ENCODE measurements around the gene HS3ST3A1.

The HS3ST3A1 gene

DNA sequence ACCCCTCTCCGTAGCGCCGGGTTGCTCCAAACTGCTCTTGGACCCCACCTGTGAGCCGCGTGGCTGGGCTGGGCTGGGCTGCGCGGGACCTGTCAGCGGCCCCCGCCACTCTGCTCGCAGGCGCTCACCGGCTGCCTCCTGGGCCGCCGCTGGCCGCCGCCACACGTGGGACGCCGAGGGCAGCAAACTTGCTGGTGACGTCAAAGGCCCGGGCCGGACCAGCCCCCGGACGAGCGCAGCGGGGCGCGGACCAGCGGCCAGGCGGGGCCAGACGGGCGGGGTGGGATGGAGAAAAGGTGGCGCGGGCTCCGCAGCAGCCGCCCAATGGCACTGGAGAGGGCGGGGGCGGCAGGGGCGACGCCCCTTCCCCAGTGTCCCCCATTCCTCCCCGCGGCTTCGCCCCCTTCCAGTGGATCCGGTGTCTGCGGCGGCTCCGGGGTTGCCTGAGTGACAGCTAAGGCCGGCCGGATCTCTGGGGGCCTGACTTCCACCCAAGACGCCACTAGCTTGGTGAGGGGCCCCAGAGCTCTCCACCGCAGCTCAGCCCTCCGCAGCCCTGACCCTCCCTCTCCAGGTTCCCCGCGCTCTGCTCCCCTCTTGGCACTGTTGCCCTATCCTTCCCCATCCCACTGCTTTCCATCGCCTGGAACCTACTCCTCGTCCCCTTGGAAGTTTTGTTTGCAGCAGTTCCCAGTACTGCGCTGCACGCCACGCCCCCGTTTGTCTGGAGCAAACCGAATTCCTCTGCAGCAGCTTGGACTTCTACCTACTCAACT, at the start of gene HS3ST3A1:
Gene HS3ST3A1, minus strand, starts transcription at position 154 of the 776 bp plus-strand sequence. CDS start 800 bp downstream, outside the sequence.
- DNase-seq = peak; percentile 35

DNA sequence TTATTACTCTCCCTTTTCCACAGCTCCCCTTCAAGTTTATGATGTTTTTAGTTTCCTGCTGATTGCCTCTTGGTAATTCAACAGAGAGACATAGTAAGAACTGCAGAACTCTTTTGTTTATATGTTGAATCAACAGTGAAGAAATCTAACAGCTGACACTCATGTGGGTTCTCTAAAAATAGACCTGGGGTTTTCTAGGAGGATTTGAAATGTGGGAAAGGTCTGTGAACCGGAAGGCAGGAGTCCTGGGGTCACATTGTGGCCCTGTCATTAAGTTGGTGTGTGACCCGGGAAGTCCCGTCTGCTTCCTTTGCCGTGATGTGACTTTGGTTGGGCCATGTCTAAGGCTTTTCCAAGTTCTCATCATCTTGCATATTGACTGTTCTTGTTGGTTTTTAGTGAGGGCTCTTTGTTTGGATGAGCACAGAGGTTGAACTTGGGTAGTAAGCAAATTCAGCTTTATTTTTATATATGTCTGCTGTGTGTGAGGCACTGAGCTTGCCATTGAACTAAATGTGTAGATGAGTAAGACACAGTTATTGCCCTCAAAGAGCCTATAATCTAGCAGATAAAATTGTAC, 48.5 kb upstream of the HS3ST3A1 start:
- no peak for DNase-seq

DNA sequence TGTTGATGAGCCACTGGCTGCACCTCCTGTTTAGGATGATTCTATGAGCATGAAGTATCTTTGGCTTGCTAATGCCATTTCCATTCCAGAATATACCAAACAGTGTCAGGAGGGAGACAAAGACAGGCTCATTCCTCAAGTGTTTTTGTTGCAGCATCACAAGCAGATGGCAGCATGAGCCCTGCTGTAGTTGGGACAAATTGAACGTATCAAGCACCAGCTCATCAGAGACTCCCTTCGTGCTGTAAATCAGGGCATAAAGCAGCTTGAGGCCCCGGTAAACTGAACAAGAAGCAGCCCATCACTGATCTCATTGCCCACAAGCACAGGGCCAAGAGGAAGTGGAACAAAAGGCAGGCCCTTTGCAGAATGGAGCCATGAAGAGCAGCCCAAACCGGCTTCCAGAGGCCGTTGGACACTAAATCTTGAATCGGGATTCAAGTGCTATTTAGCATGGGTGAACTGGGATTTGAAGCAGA, 45.9 kb upstream of the HS3ST3A1 start:
- no peak for DNase-seq

DNA sequence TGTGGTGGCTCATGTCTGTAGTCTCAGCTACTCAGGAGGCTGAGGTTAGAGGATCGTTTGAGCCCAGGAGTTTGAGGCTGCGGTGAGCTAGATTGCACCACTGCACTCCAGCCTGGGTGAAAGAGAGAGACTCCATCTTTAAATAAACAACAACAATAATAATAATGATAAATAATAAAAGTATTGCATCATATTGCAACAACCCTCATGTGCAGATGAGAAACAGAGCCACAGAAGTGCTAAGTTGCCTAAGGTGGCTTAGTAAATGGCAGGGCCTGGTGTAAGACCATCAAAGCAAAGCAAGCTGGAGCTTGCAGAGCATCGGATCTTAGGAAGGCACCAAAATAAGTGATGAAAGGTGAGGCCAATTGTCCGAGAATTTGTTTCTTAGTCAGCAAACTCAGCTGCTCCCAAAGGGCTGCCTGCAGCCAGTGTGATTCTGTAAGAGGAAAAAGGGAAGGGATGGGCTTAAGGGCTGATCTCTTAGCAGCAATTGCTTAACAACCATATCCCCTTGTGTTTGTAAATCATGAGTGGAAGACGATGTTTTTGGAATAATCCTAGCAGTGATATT, 45.3 kb upstream of the HS3ST3A1 start:
- DNase-seq = no peak

DNA sequence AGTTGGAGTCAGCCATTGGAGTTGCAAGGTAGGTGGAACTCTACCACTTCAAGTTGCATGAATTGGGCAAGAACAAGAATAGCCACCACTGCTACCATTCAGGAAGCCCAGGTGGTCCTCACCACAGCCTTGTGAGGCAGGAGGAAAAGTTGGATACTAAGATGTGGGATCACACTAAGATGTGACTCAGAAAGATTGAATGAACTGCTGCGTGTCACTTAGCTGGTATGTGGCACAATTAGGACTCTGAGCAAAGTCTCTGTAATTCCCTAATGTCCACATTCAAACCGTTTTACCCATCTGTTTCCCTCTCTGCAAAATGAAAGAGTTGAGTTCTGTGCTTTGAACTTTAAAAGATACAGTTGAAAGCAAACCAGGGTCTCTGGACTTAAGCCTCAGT, 44.7 kb upstream of the HS3ST3A1 start:
- DNase-seq = no peak

DNA sequence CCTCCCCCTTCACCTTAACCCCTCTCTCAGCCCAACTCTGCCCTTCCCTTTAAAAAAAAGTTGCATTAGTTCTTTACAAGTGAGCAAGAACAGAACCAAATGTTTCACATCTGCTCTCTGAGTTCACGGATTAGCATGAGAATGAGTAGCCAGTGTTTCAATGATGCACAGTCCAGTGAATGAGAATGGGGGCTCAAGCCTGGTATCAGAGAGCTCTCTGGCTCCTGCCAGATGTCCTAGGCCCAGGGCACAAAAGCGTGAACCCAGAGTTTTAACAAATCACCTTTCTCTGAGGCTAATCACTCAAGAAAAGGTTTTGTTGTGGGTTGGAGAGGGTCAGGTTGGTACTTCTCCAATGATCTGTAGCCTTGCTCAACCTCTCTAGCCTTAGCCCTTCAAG, 41.5 kb upstream of the HS3ST3A1 start:
- DNase-seq = no peak

DNA sequence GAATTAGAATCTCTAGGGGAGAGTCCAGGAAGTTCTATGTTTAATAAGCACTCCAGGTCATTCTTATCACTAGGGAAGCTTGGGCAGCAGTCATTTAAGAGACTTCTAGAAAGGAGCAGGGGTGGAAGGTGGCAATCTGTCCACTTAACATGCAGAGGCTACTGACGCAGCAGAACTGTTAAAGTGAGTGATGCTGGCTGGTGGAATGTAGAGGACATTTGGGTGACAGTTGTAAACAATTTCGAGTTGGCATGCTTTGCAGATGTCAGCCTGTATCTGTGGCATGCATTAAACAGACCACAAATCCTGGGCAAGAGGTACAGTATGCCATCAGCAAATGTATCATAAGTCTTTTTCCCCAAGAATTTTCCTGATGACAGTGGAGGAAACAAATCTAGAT, 40.5 kb upstream of the HS3ST3A1 start:
- DNase-seq = no peak

DNA sequence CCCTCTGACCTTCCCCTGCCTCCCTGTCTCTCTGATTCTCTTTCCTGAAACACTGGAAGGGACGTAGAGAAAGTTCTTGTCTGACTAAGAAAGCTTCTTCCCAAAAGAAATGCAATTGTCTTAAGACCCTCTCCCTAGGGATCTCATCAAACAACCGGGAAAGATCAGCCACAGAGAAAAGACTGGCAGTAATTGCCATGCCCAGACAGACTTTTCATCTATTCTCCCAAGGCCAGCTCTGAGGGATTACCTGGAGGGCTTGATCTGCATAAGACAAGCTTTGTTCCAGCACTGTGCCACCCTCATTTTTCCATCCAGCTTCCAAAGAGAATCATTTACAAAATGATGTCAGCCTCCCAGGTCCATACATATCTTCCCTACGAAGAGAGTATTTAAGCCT, 38.8 kb upstream of the HS3ST3A1 start:
- DNase-seq = no peak

DNA sequence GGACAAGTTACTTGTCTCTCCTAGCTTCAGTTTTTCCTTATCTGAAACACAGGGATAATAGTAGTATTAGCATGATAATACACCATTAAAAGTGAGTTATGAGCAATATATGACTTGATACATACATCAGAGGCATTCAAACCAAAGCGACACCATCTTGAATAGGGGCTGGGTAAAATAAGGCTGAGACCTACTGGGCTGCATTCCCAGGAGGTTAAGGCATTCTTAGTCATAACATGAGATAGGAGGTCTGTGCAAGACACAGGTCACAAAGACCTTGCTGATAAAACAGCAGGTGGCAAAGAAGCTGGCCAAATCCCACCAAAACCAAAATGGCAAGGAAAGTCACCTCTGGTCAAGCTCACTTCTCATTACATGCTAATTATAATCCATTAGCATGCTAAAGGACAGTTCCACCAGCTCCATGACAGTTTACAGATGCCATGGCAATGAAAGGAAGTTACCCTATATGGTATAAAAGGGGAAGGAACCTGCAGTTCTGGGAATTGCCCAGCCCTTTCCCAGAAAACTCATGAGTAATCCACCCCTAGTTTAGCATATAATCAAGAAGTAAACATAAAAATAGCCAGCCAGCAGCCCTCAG, 37.2 kb upstream of the HS3ST3A1 start:
- DNase-seq = no peak

DNA sequence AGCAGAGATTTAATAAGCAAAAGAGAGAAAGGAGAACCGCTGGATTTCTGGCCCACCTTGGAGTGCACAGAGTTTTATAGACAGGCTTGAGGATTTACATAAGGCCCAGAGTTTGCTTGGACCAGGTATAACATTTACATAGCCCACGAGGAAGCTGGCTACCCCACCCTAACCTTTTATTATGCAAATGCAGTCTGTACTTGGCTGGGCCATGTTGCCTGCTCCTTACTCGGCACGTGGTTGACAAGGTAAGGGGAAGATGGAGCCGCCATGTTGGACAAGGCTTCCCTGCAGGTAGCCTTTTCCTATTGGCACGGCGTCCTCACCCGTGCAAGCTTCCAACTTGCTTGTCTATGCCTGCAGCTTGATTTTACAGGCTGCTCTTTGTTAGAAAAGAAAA, 35.2 kb upstream of the HS3ST3A1 start:
- DNase-seq = no peak

DNA sequence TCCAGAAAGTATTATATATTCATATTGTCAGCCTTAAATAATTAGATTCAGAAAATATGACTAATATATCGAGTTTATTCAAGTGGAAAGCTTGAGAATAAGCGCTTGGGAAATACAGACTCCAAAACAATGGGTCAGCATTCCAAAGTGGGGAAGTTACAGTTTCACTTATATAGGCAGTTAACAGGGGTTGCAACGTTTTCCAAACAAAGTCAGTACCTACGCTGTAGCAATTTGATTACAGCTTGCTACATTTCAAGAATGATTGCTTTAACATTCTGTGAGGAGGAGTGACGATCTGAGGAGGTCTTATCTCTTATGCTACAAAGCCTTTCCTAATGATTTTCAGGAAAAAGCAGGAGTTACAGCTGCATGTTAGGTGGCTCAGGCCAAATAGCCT, 34.2 kb upstream of the HS3ST3A1 start:
- DNase-seq = no peak

DNA sequence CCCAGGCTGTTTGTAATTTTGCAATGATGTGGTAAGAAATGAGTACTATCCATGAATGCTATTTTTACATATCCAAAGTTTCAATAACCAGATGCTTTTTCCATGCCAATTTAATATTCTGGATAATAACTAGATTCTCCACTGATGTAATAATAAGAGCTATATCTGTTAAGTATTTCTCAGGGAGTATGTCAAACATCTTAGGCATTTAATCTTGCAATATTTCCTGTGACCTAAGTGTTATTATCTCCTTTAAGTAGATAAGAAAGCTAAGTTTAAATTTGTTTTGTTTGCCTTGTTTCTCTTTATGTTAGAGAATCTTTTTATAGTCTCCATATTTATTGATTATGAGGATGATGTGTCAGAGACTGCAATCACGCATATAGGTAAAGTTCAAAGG, 32.3 kb upstream of the HS3ST3A1 start:
- no peak for DNase-seq

DNA sequence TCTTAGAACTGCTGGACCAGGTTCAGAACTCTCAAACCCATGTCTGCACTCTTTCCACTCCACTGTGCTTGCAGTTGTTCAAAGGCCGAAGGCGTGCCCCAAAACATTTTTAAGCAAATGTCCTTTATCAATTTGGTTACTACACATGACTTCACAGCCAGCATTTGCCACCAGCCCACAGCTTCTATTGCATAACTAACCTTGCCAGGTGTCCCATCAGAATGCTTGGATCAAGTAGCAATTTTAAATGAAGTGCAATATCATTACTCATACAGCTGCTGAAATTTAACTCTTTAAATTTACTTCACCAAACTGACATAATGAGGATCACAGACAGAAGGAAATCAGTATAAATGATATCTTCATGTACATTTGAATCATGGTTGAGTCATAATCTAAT, 29.8 kb upstream of the HS3ST3A1 start:
- DNase-seq = no peak

DNA sequence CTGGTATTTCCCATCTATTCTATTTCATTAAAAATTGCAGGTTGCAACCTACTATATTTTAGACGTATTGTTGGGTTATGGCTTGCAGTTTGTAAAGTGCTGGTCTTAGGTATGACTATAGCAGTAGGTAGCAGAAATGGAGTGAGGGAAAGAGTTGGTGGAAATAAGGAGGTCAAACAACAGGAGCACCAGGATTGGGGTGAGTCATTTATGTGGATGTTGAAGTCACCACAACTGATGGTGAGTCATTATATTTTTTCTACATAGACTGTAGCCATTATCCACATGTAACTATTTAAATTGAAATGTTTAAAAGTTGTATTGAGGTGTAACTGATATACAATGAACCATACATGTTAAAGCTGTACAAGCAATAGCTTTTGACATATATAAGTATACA, 25.0 kb upstream of the HS3ST3A1 start:
- DNase-seq = no peak

DNA sequence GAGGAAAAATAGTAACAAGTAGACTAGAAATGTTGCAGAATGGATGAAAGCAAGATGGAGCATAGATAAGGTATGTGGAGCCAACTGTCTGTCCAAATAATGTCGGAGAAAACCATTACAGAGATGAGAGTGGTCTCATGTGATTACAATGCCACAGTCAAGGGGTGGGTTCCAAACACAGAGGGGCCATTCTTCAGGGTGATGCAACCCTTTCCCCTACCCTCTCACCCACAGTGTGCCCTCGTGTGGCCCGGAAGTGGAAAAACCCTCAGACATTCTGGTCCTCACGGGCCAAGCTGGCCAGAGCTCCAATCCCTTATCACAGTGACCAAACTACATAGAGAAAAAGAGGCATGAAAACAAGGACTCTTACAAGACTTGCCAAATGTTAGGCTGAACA, 17.7 kb upstream of the HS3ST3A1 start:
- DNase-seq = no peak

DNA sequence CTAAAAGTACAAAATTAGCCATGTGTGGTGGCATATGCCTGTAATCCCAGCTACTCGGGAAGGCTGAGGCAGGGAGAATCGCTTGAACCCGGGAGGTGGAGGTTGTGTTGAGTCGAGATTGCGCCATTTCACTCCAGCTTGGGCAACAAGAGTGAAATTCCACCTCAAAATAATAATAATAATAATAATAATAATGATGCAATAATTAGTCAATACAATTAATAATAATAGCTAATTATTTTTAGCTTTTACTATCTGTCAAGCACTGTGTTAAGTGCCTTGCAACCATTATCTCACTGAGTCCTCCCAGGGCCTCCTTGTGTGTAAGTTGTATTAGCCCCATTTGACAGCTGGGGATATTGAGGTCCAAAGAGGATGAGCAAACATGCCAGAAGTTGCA, 14.3 kb upstream of the HS3ST3A1 start:
- no peak for DNase-seq

DNA sequence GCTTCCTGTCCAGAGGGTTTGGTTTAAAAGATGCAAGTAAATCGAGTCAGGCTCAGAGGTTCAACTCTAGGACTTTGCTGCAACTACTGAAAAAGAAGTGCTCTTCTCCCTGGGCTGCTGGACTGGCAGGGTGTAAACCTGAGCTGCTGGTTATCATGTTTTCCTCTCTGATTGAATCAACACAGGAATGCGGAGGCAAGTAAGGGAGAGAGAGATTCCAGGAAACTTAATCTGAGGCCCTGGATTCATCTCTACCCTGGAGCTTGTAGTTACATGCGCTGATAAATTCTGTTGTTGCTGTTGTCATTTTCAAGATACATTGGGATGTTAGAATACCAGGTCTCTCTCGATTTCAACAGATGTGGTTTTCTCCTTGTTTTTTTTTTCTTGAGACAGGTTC, 8.2 kb upstream of the HS3ST3A1 start:
- DNase-seq = no peak

DNA sequence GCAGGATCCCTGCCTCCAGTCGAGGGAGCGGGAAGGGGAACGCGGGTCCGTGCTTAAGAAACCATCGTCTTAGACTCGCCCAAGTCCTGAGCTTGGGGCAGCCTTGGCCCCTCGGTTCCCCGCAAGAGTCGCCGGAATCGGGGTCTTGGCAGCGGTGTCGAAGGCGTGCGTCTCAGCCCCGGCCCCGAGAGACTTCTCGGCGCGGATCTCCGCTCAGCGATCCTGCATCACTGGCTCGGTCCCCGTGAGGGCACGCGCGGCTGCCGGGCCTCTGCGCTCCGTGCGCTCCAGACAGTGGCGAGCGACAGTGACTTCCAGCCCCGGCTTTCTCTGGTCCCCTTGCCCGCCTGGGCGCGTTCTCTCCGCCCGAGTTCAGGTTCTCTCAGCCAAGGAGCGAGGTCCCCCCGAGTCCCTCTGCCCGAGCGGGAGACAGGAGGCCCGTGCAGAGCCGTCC, 380 bp downstream of the HS3ST3A1 start:
- no peak for DNase-seq

DNA sequence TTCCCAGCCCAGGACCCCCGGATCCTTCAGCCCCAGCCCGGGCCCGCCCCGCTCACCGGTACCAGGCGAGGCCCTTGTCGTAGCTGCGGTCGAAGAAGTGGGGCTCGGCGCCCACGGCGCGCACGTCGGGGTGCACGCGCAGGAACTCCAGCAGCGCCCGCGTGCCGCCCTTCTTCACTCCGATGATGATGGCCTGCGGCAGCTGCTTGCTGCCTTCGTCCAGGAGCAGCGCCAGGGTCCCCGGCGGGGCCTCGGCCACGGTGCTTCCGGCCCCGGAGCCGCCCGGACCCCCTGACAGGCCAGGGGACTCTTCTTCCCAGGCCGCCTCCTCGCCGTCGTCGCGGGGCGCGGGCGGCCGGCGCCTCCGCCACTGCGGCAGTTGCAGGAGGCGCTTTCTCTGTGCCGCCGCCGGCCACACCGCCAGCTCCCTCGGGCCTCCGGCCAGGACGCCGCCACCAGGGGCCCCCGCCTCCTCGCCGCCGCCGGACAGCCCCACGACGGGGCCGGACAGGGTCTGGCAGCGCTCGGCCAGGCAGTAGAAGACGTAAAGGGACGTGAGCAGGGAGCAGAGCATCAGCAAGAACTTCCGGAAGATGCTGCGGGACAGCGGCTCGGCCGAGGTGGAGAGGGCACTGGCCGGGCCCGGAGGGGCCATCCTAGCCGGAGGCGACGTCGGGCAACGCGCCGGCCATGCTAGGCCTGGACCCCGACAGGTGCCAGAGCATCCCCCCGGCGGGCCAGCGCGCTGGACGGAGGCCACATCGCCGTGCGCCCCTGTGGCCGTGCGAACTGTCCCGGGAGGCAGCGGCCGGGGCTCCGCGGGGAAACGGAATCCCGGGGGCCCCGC, 1.0 kb downstream of the HS3ST3A1 start:
- no peak for DNase-seq

DNA sequence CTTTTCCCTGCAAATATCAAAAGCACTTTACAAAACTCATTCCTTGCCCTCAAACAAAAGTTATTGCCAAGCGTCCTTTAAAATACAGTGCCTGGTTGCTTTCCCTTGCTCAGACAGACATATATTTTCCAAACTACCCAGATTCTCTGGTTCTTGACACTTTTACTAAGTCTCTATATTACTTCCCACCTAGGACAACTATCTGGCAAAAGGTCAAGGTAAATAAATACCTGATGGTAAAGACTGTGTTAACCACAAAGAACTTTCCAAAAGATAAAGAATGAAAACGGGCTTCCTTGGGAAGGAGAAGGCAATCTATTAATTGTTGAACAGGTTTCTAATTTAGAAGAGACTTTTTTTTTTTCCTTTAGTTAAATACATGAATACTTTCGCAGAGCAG, 1.9 kb downstream of the HS3ST3A1 start:
- DNase-seq = no peak

DNA sequence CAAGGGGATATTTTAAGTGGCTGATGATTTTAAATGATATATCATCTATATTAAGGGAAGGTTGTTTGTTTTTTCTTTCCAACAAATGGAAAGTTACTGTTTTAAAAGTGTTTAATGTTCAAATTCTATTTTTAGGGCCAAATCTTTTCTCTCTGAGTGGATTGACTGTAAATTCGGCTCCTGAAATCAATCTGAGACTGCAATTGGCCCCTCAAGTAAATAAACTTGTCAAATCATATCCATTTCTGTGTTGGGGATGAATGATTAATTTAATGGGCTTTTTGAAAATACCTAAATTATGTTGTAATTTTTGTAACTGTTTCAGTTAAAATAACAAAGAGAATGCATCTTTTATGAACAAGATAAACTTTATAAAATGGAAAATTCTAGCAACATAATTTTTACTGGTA, 2.6 kb downstream of the HS3ST3A1 start:
- DNase-seq = no peak

DNA sequence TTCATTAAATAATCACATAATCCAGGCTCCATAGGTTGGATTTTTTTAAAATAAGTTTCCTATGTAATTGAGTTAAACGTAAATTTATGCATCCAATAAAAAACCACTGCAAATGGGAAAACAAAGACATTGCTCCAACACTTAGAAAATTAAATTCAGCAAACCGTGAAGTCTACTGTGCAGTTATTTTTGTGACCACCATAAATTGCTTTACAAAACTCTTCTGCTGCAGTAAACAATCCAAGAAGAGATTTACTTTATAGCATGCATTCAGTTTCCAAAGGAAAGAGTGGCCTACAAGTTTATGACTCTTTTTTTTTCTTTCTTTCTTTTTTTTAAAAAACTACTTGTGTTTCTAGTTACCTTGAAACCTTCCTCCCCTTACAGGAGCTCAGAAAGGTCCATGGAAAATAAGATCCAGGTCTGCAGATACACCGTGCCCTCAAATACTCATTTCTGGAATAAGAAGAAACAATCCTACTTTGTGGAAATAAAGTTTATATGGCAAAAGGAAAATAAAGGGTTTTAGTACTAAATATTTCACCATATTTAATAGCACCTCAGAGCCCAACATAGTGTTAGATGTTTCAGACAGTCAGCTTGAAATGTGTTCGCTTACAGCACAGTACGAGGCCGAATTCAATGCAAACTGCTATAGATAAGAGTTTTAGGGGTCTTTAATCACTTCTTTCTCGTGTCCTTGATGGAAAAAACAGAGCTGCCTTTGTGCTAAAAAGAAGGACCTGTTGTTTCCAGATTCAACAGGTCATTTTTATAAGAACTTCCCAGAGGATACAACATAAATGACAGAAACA, 3.2 kb downstream of the HS3ST3A1 start:
- DNase-seq = no peak
